ENCODE data around the gene ASB4. TPM values are rescaled to one million over a fixed set of nuclear protein-coding genes. Genes with fewer than 3 reads are reported as not detected.
A peak's percentile ranks its signal among the peaks of the same experiment; 100 is the strongest.

Gene ASB4
- total RNA-seq, 4 donors from 2014 or later: 0.19 TPM; not detected in 3

DNA sequence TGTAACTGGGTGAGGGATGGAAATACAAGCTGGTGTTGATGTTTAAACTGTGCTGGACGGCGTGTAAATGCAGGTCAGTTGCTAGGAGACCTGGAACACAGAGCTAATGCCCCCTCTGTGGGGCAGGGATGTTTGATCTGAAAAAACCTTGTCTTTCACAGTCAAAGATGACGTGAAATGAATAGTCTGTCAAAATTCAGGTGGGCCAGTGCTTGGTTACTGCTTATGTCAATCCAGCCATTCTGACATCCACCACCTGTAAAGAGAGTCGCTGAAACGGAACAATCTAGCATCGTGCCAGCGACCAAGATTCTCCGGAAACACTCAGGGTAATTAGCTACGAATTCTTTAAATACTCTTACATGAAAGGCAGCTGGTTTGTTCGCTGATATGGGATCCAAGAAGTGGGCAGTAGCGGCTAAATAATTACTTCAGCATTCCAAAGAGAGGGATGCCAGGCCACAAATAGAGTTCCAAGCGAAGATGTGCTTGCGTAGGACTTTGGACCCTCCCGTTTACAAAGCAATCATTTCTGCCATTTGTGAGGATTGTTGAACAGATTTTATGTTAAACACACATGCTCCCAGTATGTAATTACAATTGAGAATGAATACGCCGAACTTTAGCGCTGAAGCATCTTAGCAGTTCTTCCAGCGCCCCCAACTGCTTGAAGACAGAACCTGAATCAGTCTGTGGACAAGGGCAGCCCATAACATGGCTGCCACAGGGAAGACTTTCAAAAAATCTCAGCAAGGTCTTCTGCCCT is 7.3 kb upstream of the ASB4 start:
- Histone ChIP-seq H3K4me1 (peaks cover 0 to 9% (median 0%) of the 10 kb centered on the region in 3 donors), H3K27ac (no peak overlapping the region), H3K9me3 (no peaks in the 10 kb centered on the region), H3K27me3 (peaks cover 0 to 28% (median 0%) of the 10 kb centered on the region in 4 donors), H3K36me3 (no peaks in the 10 kb centered on the region), H3K4me3 (peak overlapping the region in 1 of 4 donors; percentile 5)
- TF ChIP-seq, protein P1, sequence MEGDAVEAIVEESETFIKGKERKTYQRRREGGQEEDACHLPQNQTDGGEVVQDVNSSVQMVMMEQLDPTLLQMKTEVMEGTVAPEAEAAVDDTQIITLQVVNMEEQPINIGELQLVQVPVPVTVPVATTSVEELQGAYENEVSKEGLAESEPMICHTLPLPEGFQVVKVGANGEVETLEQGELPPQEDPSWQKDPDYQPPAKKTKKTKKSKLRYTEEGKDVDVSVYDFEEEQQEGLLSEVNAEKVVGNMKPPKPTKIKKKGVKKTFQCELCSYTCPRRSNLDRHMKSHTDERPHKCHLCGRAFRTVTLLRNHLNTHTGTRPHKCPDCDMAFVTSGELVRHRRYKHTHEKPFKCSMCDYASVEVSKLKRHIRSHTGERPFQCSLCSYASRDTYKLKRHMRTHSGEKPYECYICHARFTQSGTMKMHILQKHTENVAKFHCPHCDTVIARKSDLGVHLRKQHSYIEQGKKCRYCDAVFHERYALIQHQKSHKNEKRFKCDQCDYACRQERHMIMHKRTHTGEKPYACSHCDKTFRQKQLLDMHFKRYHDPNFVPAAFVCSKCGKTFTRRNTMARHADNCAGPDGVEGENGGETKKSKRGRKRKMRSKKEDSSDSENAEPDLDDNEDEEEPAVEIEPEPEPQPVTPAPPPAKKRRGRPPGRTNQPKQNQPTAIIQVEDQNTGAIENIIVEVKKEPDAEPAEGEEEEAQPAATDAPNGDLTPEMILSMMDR (IDR thresholded peaks at IDR 0.05): peak in 2 of 6 experiments; percentile 10 to 37
- no peak for TF ChIP-seq POLR2A (IDR thresholded peaks at IDR 0.05)
- DNase-seq: no peak
- 40 to 57% methylated on average over 16 to 18 of the region's 18 CpGs for WGBS, 2 donors
- intact Hi-C loops (cut with DNase I): no loop called here

DNA sequence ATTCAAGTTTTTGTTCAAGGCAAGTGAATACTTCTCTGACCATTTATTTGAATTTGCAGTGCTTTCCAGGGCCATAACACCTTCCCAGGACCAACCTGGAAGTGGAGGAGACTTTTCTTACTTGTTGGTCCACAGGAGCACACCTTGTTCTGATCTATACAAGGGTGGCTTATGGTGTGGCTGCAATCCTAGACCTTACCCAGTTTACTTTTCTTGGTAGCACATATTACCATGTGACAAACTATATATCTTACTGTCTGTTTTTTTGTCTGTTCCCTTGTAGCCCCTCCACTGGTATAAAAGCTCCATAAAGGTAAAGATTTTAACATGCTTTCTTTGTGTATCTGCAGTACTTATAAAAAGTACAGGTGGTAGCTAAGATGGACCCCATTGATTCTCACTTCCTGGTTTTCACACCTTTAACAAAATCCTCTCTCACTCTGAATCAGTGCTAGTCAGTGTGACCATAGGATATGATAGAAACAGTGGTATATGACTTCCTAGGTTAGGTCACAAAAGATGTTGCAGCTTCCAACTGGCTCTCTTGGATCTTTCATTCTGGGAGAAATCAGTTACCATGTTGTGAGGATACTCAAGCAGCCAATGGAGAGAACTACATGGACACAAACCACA is 5.6 kb upstream of the ASB4 start:
- intact Hi-C loops (cut with DNase I): no loop called here

DNA sequence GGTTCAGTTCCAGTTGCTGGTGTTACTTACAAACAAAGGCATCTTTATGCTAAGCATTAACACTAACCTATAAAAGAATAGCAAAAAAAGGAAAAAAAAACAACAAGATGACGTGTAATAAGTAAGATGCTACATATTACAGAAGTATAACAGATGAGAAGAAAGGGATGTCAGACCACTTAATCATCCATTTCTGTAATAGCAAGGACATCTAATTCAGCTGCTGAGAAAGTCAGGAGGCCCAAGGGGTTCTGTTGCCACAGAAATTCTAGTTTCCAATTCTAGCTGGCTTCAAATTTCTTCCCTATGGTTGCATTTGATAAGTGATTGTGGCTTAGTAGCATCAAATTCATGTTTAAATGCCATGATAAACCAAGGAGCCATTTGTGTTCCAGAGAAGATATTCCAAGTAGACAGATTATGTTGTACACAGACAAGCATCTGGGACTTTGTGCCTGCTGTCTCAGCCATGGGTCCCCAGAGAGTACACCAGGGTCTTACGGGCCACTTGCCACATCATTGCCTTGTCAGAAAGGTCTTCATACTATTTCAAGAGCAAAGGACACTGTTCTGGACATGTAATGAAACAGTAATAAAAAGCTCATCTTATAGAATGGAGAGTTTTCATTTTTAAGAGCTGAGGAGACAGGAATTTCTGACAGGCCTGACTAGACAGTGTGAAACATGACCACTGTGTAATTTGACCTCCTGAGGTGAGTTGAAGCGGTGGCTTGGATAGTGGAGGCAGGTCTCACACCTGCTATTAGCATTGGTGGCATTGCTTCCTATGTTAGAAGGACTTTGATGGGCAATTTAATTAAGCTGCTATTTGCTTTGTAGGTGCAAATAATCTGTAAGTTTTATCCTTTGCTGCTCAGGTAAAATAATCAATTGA is 4.2 kb upstream of the ASB4 start:
- Histone ChIP-seq H3K9me3 (no peaks in the 10 kb centered on the region), H3K27ac (no peak overlapping the region), H3K27me3 (peaks cover 0 to 35% (median 0%) of the 10 kb centered on the region in 4 donors), H3K36me3 (no peaks in the 10 kb centered on the region), H3K4me3 (no peak overlapping the region), H3K4me1 (peaks cover 0 to 8% (median 0%) of the 10 kb centered on the region in 3 donors)
- WGBS, 2 donors: 90 to 92% methylated on average over 3 of the region's 3 CpGs
- intact Hi-C loops (cut with DNase I): no loop called here
- no peak for DNase-seq
- TF ChIP-seq, protein P1 (IDR thresholded peaks at IDR 0.05): no peak

More for the DNA sequence above, 5.6 kb upstream of the ASB4 start:
- no peaks in the 10 kb centered on the region for H3K9me3 ChIP-seq
- peaks cover 0 to 8% (median 0%) of the 10 kb centered on the region in 3 donors for H3K4me1 ChIP-seq
- H3K4me3 ChIP-seq: no peak overlapping the region
- H3K27me3 ChIP-seq: peaks cover 0 to 33% (median 0%) of the 10 kb centered on the region in 4 donors
- DNase-seq: no peak
- no peak overlapping the region for H3K27ac ChIP-seq
- H3K36me3 ChIP-seq: no peaks in the 10 kb centered on the region
- no peak for TF ChIP-seq POLR2A (IDR thresholded peaks at IDR 0.05)
- TF ChIP-seq, protein P1 (IDR thresholded peaks at IDR 0.05): no peak

DNA sequence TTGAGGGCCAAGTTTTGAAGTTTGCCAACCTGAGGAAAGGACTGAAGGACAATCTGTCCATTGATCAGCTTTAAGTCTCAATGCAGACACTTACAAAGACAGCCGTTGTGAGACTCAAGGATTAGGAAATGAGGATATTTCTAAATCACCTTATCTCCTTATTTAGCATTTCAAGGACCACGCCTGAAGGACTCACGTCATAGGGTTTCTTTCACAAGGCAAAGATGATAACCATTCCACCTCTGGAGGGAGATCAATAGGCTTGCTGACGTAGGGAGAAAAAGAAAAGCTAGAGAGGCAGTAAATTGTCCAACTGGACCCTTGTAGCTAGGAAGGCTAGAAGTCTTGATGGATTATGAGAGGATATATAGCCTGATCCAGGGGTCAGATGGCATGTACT is 3.3 kb upstream of the ASB4 start:
- intact Hi-C loops (cut with DNase I): no loop called here
- H3K4me1 ChIP-seq: peaks cover 0 to 8% (median 0%) of the 10 kb centered on the region in 3 donors
- no peak overlapping the region for H3K27ac ChIP-seq
- TF ChIP-seq, protein P1 (IDR thresholded peaks at IDR 0.05): no peak
- no peak for TF ChIP-seq POLR2A (IDR thresholded peaks at IDR 0.05)
- DNase-seq: no peak
- no peaks in the 10 kb centered on the region for H3K9me3 ChIP-seq
- no peak overlapping the region for H3K4me3 ChIP-seq
- 81 to 87% methylated on average over 4 of the region's 4 CpGs for WGBS, 2 donors
- peaks cover 0 to 35% (median 0%) of the 10 kb centered on the region in 4 donors for H3K27me3 ChIP-seq
- H3K36me3 ChIP-seq: no peaks in the 10 kb centered on the region

Measured in esophagus squamous epithelium (tissue), 5 donors.